GM20431 (cell line): ENCODE data around the gene SEPTIN12.
"Not testable (repeated sequence)": the region's sequence is repeated elsewhere in the genome, so short reads cannot be mapped to it uniquely, and the experiment has no call there.

Experiments used
- in situ Hi-C: fragments of 300-500 bp; cut with MseI, MboI; formaldehyde crosslinking; loops from one replicate; pipeline ENCODE4 v1.15.0; 2020; ENCODE audit warnings: low sequenced_read_pairs; ENCODE audit not compliant: unreplicated experiment

The SEPTIN12 gene

GRCh38 chr16:4763791-4764190 lies 24.4 kb downstream of the SEPTIN12 start:
- in situ Hi-C loops: no loop called here

GRCh38 chr16:4762205-4762604 lies 25.9 kb downstream of the SEPTIN12 start:
- in situ Hi-C loops: no loop called here

DNA sequence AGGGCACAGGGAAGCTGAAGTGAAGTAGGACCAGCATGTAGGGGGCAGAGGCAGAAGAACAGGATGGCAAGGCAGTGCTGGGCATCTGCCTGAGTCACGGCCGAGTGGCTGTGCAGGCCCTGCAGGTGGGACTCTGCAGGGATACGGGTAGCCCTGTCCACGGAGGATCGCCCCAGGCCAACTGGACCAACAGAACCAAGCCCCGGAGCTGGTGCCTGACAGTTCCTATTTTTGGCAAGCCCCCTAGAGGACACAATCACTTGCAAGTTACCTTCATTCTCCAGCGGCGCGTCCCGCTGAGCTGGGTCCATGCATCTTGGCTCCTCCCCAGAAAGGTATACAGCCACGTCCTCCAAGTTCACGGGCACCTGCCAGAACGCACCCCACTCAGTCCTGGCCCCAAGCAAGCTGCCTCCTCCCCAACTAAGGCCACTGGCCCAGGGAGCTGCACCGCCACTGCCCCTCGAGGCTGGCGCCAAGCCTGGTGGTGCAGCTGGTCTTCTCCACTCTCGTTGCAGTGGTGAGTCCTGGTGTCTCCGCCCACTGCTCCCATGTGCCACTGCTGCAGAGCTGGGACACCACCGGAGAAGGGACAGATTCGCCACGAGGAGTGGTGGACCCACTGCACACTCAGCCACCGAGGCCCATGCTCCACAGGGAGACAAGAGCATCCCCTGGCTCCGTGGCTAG lies 27.8 kb downstream of the SEPTIN12 start:
- in situ Hi-C loops: no loop called here

DNA sequence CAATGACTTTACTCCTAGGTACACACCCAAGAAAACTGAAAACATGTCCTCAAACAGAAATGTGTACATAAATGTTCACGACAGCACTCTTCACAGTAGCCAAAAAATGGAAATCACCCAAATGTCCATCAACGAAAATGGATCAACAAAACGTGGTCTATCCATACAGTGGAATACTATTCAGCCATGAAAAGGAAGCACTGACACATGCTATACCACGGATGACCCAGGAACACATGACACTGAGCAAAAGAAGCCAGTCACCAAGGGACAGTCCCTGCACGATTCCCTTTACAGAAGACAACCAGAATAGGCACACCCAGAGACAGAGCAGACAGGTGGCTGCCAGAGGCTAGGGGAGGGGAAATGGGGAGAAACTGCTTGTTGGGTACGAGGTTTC lies 32.5 kb downstream of the SEPTIN12 start:
- in situ Hi-C loops: no loop called here

- in situ Hi-C loops: no loop called here
These were observed 33.3 kb downstream of the SEPTIN12 start for GRCh38 chr16:4754865-4755264.

DNA sequence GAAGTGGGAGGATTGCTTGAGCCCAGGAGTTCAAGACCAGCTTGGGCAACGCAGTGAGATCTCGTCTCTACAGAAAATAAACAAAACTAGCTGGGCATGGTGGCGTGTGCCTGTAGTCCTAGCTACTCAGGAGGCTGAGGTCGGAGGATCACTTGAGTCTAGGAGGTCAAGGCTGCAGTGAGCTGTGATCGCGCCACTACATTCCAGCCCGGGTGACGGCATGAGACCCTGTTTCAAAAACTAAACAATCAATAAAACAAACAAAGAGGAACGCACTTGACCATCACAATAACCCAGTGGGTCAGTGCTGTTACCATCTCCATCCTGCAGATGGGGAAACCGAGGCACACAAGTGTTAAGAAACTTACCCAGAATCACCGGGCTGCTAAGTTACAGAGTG lies 34.9 kb downstream of the SEPTIN12 start:
- in situ Hi-C loops: no loop called here

GRCh38 chr16:4752351-4753100 lies 35.6 kb downstream of the SEPTIN12 start:
- in situ Hi-C loops: no loop called here

GRCh38 chr16:4750896-4751295 lies 37.2 kb downstream of the SEPTIN12 start:
- in situ Hi-C loops: no loop called here

GRCh38 chr16:4749700-4750257 lies 38.4 kb downstream of the SEPTIN12 start:
- in situ Hi-C loops: no loop called here

- in situ Hi-C loops: no loop called here
These were observed 39.3 kb downstream of the SEPTIN12 start for GRCh38 chr16:4748682-4749411.

- in situ Hi-C loops: no loop called here
These were observed 40.1 kb downstream of the SEPTIN12 start for GRCh38 chr16:4747906-4748681.

- in situ Hi-C loops: no loop called here
These were observed 41.1 kb downstream of the SEPTIN12 start for GRCh38 chr16:4746991-4747574.

DNA sequence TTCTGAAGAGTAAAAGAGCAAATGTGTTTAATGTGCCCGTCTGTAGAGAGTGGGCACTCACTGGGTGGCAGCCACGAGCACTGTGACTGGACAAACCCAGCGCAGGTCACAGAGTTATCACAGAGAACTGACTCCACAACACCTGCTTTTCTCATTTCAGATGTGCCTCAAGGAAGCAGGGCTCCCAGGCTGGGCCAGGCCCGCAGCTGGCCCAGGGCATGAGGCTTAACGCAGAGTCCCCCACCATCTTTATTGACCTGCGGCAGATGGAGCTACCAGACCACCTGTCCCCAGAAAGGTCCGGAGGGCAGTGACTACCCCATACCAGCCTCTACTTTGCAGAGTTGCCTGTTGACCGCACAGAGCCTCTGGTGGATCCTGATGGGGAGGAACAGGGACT lies 41.9 kb downstream of the SEPTIN12 start:
- in situ Hi-C loops: no loop called here

DNA sequence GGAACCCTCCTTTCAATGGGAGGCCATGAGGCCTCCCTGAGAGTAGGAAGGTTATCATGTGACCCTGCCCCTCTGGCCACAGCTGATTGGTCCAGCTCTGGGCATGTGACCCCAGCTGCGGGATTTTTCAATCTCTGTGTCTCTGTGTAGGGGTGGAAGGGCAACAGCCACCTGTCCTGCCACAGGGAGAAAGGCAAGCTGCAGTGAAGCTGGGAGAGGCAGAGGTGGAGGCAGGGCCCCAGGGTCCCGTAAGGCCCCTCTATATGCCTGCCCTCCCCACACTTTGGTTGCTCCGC lies 42.9 kb downstream of the SEPTIN12 start:
- in situ Hi-C loops: no loop called here

DNA sequence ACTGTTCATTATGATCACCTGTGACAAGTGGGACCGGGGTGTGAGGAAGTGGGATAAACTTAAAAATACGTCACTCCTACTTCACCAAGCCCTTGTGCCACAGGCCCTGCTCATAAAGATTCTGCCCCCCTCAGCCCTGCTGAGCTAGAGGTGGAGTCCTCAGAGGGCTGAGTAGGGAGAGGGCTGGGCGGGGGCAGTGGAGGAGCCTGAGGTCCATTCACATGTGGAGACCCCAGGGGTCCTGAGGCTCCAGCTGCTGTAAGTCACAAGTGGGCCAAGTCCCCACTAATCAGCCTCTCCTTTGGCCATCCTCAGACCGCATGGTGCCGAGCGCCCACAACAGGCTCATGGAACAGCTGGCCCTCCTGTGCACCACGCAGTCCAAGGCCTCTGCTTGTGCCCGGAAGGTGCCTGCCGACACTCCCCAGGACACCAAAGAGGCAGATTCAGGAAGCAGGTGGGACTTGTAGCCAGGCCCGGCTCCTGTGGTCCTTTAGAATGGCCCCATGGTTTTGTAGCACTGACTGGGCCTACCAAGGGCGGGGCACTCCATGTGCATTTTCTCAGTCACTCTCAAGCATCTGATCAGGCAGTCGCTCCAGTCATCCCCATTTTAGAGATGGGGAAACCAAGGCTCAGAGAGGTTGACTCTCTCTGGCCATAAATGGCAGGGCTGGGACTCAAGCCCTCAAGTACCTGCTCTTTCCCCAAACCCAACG lies 43.4 kb downstream of the SEPTIN12 start:
- in situ Hi-C loops: no loop called here

DNA sequence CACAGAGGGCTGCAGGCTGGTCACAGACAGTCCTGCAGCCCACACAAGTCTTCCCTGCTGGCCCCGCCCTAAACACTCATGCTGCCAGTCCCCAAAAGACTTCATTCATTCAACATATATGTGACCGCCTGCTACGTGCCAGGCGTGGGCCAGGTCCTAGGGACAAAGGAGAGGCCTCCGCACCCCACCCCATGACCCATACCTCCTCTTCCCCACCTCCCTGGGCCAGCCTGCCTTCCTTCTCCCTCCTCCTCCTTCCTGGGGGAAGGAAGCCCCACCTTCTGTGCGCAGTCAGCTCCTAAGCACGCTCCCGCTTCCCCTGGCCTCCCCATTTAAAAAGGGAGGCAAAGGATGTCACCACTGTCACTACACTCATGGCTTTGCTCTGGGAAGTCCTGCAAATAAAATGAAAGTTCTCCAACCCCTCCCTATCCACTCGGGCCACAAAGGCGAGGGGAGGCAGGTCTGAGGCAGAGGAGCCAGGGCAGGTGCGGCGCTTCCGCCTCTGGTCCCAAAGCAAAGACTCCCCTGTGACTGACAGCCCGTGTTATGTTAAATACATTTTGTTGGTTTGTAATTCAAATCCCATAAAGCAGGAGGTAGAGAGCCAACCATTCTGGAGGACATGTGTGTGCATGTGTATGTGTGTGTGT lies 44.8 kb downstream of the SEPTIN12 start:
- in situ Hi-C loops: no loop called here

GRCh38 chr16:4738370-4738769 lies 49.8 kb downstream of the SEPTIN12 start:
- in situ Hi-C loops: not testable (repeated sequence)

GRCh38 chr16:4737545-4737944 lies 50.6 kb downstream of the SEPTIN12 start:
- in situ Hi-C loops: no loop called here

GRCh38 chr16:4736546-4736945 lies 51.6 kb downstream of the SEPTIN12 start:
- in situ Hi-C loops: no loop called here
